Keratinocyte (primary cell): ENCODE results near the gene PRKN.

ENCODE experiments used
- CTCF ChIP-seq, 3 experiments: IDR thresholded peaks in 1 of 3; conservative IDR thresholded peaks in 1 of 3; optimal IDR thresholded peaks in 1 of 3; 2 replicates in 2 of 3; 3 replicates in 1 of 3; pipeline versions ENCODE3 to v1.5.1; 2011; ENCODE audit warnings: low read length in 3 of 3, mild to moderate bottlenecking in 3 of 3, moderate library complexity in 2 of 3, control low read depth in 1 of 3, inconsistent platforms in 1 of 3; ENCODE audit not compliant: insufficient read depth in 2 of 3; ENCODE audit errors: extremely low read depth in 1 of 3
- EZH2 ChIP-seq: IDR thresholded peaks from one replicate; pipeline ENCODE4 v1.6.1; 2012; ENCODE audit warnings: inconsistent platforms, mild to moderate bottlenecking, low read length, moderate library complexity

- TF ChIP-seq EZH2 (no peak), CTCF (optimal IDR thresholded peaks at IDR 0.05 in 1 of 3, IDR thresholded peaks at IDR 0.05 in 1 of 3, conservative IDR thresholded peaks at IDR 0.05 in 1 of 3; ENCODE audit: extremely low read depth in 1 of 3, insufficient read depth in 2 of 3, low read length in 3 of 3) (no peak)
Measured at GRCh38 chr6:162539321-162539720, 188.2 kb downstream of the PRKN start.
